ENCODE measurements around the gene UNK.

DNA sequence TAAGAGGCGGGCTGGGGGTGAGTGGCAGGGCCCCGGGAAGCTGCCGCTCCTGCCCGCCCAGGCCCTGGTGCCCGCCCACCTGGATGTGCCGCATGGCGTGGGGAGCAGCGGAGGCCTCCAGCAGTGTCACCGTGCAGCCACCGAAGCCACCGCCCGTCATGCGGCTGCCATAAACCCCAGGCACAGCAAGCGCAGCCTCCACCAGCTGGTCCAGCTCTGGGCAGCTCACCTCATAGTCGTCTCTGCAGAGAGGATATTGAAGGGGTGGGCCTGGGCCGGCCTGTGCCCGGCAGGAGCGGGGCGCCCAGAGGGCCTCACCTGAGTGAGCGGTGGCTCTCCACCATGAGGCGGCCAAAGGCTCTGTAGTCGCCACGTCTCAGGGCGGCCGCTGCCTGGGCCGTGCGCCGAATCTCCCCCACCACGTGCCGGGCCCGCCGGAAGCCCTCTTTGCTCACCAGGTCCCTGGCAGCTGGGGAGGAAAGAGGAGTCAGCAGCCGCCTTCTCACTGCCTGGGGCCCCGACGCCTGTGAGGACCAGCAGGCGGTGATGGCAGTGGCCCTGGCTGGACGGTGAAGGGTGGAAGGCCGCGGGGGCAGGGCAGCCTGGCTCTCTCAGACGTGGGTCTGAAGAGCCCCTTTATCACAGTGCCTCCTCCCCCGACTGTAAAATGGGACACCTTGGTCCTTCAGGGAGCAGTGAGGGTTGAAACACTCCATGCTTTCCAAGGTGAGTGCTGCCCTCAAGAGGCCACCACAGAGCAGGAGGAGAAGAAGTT lies 26.3 kb upstream of the UNK start:
- TF ChIP-seq, protein P1, sequence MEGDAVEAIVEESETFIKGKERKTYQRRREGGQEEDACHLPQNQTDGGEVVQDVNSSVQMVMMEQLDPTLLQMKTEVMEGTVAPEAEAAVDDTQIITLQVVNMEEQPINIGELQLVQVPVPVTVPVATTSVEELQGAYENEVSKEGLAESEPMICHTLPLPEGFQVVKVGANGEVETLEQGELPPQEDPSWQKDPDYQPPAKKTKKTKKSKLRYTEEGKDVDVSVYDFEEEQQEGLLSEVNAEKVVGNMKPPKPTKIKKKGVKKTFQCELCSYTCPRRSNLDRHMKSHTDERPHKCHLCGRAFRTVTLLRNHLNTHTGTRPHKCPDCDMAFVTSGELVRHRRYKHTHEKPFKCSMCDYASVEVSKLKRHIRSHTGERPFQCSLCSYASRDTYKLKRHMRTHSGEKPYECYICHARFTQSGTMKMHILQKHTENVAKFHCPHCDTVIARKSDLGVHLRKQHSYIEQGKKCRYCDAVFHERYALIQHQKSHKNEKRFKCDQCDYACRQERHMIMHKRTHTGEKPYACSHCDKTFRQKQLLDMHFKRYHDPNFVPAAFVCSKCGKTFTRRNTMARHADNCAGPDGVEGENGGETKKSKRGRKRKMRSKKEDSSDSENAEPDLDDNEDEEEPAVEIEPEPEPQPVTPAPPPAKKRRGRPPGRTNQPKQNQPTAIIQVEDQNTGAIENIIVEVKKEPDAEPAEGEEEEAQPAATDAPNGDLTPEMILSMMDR (IDR thresholded peaks at IDR 0.05) = no peak
- TF ChIP-seq POLR2A (IDR thresholded peaks at IDR 0.05; ENCODE audit: low read depth) = no peak

Measured in esophagus muscularis mucosa (tissue), 3 donors.